H9 (cell line): ENCODE results near the gene MAN1A1. TPM values are rescaled to one million over a fixed set of nuclear protein-coding genes. Genes with fewer than 3 reads are reported as not detected.
"Not testable (repeated sequence)": the region's sequence is repeated elsewhere in the genome, so short reads cannot be mapped to it uniquely, and the experiment has no call there.

Source experiments
- DNase-seq: peaks from one replicate; pipeline ENCODE4 v3.0.0-alpha.2; 2017
- H2AFZ ChIP-seq: one replicate; pipeline ENCODE4 v1.6.1; 2013; ENCODE audit warnings: mild to moderate bottlenecking, low read length, control low read depth, moderate library complexity
- H2AK5ac ChIP-seq: 2 replicates; pipeline ENCODE4 v1.6.1; 2013; ENCODE audit warnings: low read length, control low read depth, mixed read lengths; ENCODE audit not compliant: insufficient read length
- H2BK120ac ChIP-seq: one replicate; pipeline ENCODE4 v1.6.1; 2013; ENCODE audit warnings: low read depth, mild to moderate bottlenecking, low read length, control low read depth, inconsistent platforms; ENCODE audit not compliant: poor library complexity, severe bottlenecking
- H2BK12ac ChIP-seq: 2 replicates; pipeline ENCODE4 v1.6.1; 2013; ENCODE audit warnings: low read length, control low read depth, mixed read lengths, low read depth; ENCODE audit not compliant: insufficient read length
- H2BK15ac ChIP-seq: 2 replicates; pipeline ENCODE4 v1.6.1; 2013; ENCODE audit warnings: low read depth, low read length, control low read depth
- H2BK20ac ChIP-seq: one replicate; pipeline ENCODE4 v1.6.1; 2013; ENCODE audit warnings: low read depth, mild to moderate bottlenecking, low read length, control low read depth, inconsistent platforms; ENCODE audit not compliant: poor library complexity, severe bottlenecking
- H2BK5ac ChIP-seq: 2 replicates; pipeline ENCODE4 v1.6.1; 2013; ENCODE audit warnings: low read length, control low read depth, mixed read lengths; ENCODE audit not compliant: insufficient read length
- H3K14ac ChIP-seq: 2 replicates; pipeline ENCODE4 v1.6.1; 2013; ENCODE audit warnings: low read length, control low read depth; ENCODE audit not compliant: insufficient read depth
- H3K18ac ChIP-seq: 2 replicates; pipeline ENCODE4 v1.6.1; 2013; ENCODE audit warnings: low read depth, mild to moderate bottlenecking, mixed read lengths, low read length, control low read depth; ENCODE audit not compliant: insufficient read length
- H3K23ac ChIP-seq: 2 replicates; pipeline ENCODE4 v1.6.1; 2013; ENCODE audit warnings: low read length, control low read depth, mixed read lengths, low read depth; ENCODE audit not compliant: insufficient read length
- H3K23me2 ChIP-seq: 2 replicates; pipeline ENCODE4 v1.6.1; 2013; ENCODE audit warnings: low read depth, mild to moderate bottlenecking, mixed read lengths, low read length, control low read depth; ENCODE audit not compliant: insufficient read length, poor library complexity, severe bottlenecking
- H3K27ac ChIP-seq: 2 replicates; pipeline ENCODE4 v1.5.1; 2013; ENCODE audit warnings: low read length, control low read depth, mixed read lengths, low read depth; ENCODE audit not compliant: insufficient read length
- H3K27me3 ChIP-seq: 2 replicates; pipeline ENCODE4 v1.6.1; 2013; ENCODE audit warnings: low read length, control low read depth, inconsistent platforms; ENCODE audit not compliant: insufficient read depth
- H3K4ac ChIP-seq: 2 replicates; pipeline ENCODE4 v1.6.1; 2013; ENCODE audit warnings: low read depth, mild to moderate bottlenecking, control low read depth, inconsistent platforms, low read length, moderate library complexity
- H3K4me1 ChIP-seq: 2 replicates; pipeline ENCODE4 v1.6.1; 2013; ENCODE audit warnings: low read length, control low read depth, inconsistent platforms; ENCODE audit not compliant: insufficient read depth
- H3K4me2 ChIP-seq: 2 replicates; pipeline ENCODE4 v1.6.1; 2013; ENCODE audit warnings: low read length, control low read depth, mixed read lengths; ENCODE audit not compliant: insufficient read length, insufficient read depth
- H3K56ac ChIP-seq: 2 replicates; pipeline ENCODE4 v1.6.1; 2013; ENCODE audit warnings: low read depth, mild to moderate bottlenecking, mixed read lengths, low read length, control low read depth; ENCODE audit not compliant: insufficient read length
- H3K79me1 ChIP-seq: 2 replicates; pipeline ENCODE4 v1.6.1; 2013; ENCODE audit warnings: low read depth, mild to moderate bottlenecking, moderate library complexity, low read length, control low read depth, inconsistent platforms; ENCODE audit not compliant: insufficient read depth, poor library complexity, severe bottlenecking
- H3K79me2 ChIP-seq: 2 replicates; pipeline ENCODE4 v1.6.1; 2013; ENCODE audit warnings: low read length, control low read depth, inconsistent platforms; ENCODE audit not compliant: insufficient read depth
- H3K9ac ChIP-seq: 2 replicates; pipeline ENCODE4 v1.6.1; 2013; ENCODE audit warnings: low read length, control low read depth, mixed read lengths; ENCODE audit not compliant: insufficient read length; ENCODE audit errors: extremely low read depth
- H3K9me3 ChIP-seq: one replicate; pipeline ENCODE4 v1.6.1; 2013; ENCODE audit warnings: low read depth, low read length, inconsistent platforms; ENCODE audit not compliant: control insufficient read depth
- H3T11ph ChIP-seq: one replicate; pipeline ENCODE4 v1.6.1; 2013; ENCODE audit warnings: mild to moderate bottlenecking, low read length, control low read depth, inconsistent platforms
- H4K20me1 ChIP-seq: one replicate; pipeline ENCODE4 v1.6.1; 2013; ENCODE audit not compliant: control insufficient read depth, insufficient read length, insufficient read depth
- H4K5ac ChIP-seq: 2 replicates; pipeline ENCODE4 v1.6.1; 2013; ENCODE audit warnings: low read depth, mild to moderate bottlenecking, mixed read lengths, low read length, control low read depth; ENCODE audit not compliant: insufficient read length
- H4K8ac ChIP-seq: replicated peaks from 2 replicates; pipeline ENCODE4 v1.6.1; 2013; ENCODE audit warnings: low read length, control low read depth, mixed read lengths, low read depth; ENCODE audit not compliant: insufficient read length
- H4K91ac ChIP-seq: 2 replicates; pipeline ENCODE4 v1.6.1; 2013; ENCODE audit warnings: low read depth, mild to moderate bottlenecking, moderate library complexity, mixed read lengths, low read length, control low read depth; ENCODE audit not compliant: insufficient read length
- H3K27ac Mint-ChIP-seq, 3 experiments: 2 replicates in 2 of 3; 3 replicates in 1 of 3; pipeline ENCODE4 v1.8.0; 2020 to 2021; ENCODE audit warnings: mixed read lengths in 3 of 3, mild to moderate bottlenecking in 1 of 3, moderate library complexity in 1 of 3
- H3K27me3 Mint-ChIP-seq: 2 replicates; pipeline ENCODE4 v1.8.0; 2021; ENCODE audit warnings: low read depth, mild to moderate bottlenecking, moderate library complexity, mixed read lengths
- H3K36me3 Mint-ChIP-seq, 3 experiments: 2 replicates in 2 of 3; 3 replicates in 1 of 3; pipeline ENCODE4 v1.8.0; 2020 to 2021; ENCODE audit warnings: low read depth in 3 of 3, mixed read lengths in 3 of 3; ENCODE audit not compliant: insufficient read depth in 1 of 3
- H3K4me1 Mint-ChIP-seq, 2 experiments: 2 replicates each; pipeline ENCODE4 v1.8.0; 2020; ENCODE audit warnings: mixed read lengths in 2 of 2
- H3K4me3 Mint-ChIP-seq, 2 experiments: 2 replicates in 1 of 2; 3 replicates in 1 of 2; pipeline ENCODE4 v1.8.0; 2020 to 2021; ENCODE audit warnings: mild to moderate bottlenecking in 2 of 2, mixed read lengths in 2 of 2, moderate library complexity in 1 of 2
- H3K9me3 Mint-ChIP-seq, 2 experiments: 2 replicates in 1 of 2; 3 replicates in 1 of 2; pipeline ENCODE4 v1.8.0; 2020; ENCODE audit warnings: mild to moderate bottlenecking in 2 of 2, mixed read lengths in 2 of 2, moderate library complexity in 1 of 2
- CTCF ChIP-seq: fragments of 200-600 bp; sonication (generic); conservative IDR thresholded peaks from 3 replicates; pipeline ENCODE4 v1.8.0; 2021; ENCODE audit warnings: antibody characterized with exemption, mild to moderate bottlenecking
- WGBS: extraction: QIAGEN DNeasy Blood & Tissue Kit; methylation state at CpG from one replicate; pipeline ENCODE4 v1.1.7; 2013; ENCODE audit warnings: missing lambda C conversion rate, low lambda C conversion rate, mixed read lengths; ENCODE audit not compliant: insufficient read length; ENCODE audit errors: extremely low coverage; 5-methylcytosine and 5-hydroxymethylcytosine counted together
- total RNA-seq: library from RNA; stranded (reverse); gene quantifications from 2 replicates; pipeline ENCODE4 v1.2.1, GENCODE V29; 2021

The MAN1A1 gene
- total RNA-seq, 1 experiment from 2014 or later = 1.6 TPM

GRCh38 chr6:119156757-119157505 is 192.6 kb downstream of the MAN1A1 start:
- no peak overlapping the region for H3K9ac ChIP-seq
- no peak overlapping the region for H3T11ph ChIP-seq
- H3K56ac ChIP-seq = no peak overlapping the region
- H3K4me1 ChIP-seq = no peaks in the 10 kb centered on the region
- H3K14ac ChIP-seq = no peak overlapping the region; the same call in 1 of the 2 replicates
- no peak overlapping the region for H3K4me3 Mint-ChIP-seq
- no peaks in the 10 kb centered on the region for H3K79me1 ChIP-seq
- no peaks in the 10 kb centered on the region for H3K79me2 ChIP-seq
- no peaks in the 10 kb centered on the region for H3K27me3 ChIP-seq
- no peak overlapping the region for H4K91ac ChIP-seq
- no peak overlapping the region for H2BK12ac ChIP-seq
- H3K36me3 Mint-ChIP-seq = no peaks in the 10 kb centered on the region
- no peak overlapping the region for H2AK5ac ChIP-seq
- H3K27ac Mint-ChIP-seq = no peak overlapping the region
- H3K4me2 ChIP-seq = no peak overlapping the region
- H4K20me1 ChIP-seq = no peaks in the 10 kb centered on the region
- TF ChIP-seq CTCF = no peak
- no peak overlapping the region for H3K4ac ChIP-seq
- no peaks in the 10 kb centered on the region for H3K4me1 Mint-ChIP-seq
- no peak for DNase-seq
- H3K9me3 Mint-ChIP-seq = no peaks in the 10 kb centered on the region
- H2BK120ac ChIP-seq = no peak overlapping the region
- no peaks in the 10 kb centered on the region for H3K23me2 ChIP-seq
- no peak overlapping the region for H2BK20ac ChIP-seq
- no peak overlapping the region for H3K18ac ChIP-seq
- H3K27ac ChIP-seq = no peak overlapping the region
- no peak overlapping the region for H4K5ac ChIP-seq
- H3K27me3 Mint-ChIP-seq = no peaks in the 10 kb centered on the region; the same call in 1 of the 2 replicates
- no CpG with 5 or more reads among the region's 8 CpGs for WGBS
- no peak overlapping the region for H2BK5ac ChIP-seq
- no peak overlapping the region for H2AFZ ChIP-seq
- no peak overlapping the region for H2BK15ac ChIP-seq
- H3K9me3 ChIP-seq = no peaks in the 10 kb centered on the region
- H4K8ac ChIP-seq = no peak overlapping the region
- H3K23ac ChIP-seq = no peak overlapping the region

GRCh38 chr6:119156082-119156481 is 193.5 kb downstream of the MAN1A1 start:
- H3K27me3 Mint-ChIP-seq, H3K9me3 ChIP-seq, H3K79me2 ChIP-seq, H3K9me3 Mint-ChIP-seq, H2AFZ ChIP-seq, H3K4me2 ChIP-seq, H4K20me1 ChIP-seq, H3K4me1 ChIP-seq, H3K27me3 ChIP-seq, H2BK5ac ChIP-seq, H4K8ac ChIP-seq, H2BK12ac ChIP-seq, H2BK20ac ChIP-seq, H3K4ac ChIP-seq, H3K23me2 ChIP-seq, H3K23ac ChIP-seq, H3K36me3 Mint-ChIP-seq, H3K14ac ChIP-seq, H3K4me3 Mint-ChIP-seq, H2BK120ac ChIP-seq, H4K91ac ChIP-seq, H3T11ph ChIP-seq, H2BK15ac ChIP-seq, H3K27ac ChIP-seq, H2AK5ac ChIP-seq, H3K79me1 ChIP-seq, H4K5ac ChIP-seq, H3K9ac ChIP-seq, H3K4me1 Mint-ChIP-seq, H3K18ac ChIP-seq, H3K56ac ChIP-seq, DNase-seq, H3K27ac Mint-ChIP-seq: not testable (repeated sequence)
- no CpG with 5 or more reads among the region's 4 CpGs for WGBS
